CD14-positive monocyte (primary cell): ENCODE results near the gene CDYL2. TPM values are rescaled to one million over a fixed set of nuclear protein-coding genes. Genes with fewer than 3 reads are reported as not detected.
"Not testable (repeated sequence)": the region's sequence is repeated elsewhere in the genome, so short reads cannot be mapped to it uniquely, and the experiment has no call there.

Source experiments
- DNase-seq, 3 donors: peaks; one replicate each; pipeline ENCODE4 v3.0.0-alpha.2; 2011 to 2022
- H2AFZ ChIP-seq: 2 replicates; pipeline ENCODE4 v1.6.0; 2012; ENCODE audit warnings: mild to moderate bottlenecking, low read depth, low read length, inconsistent platforms; ENCODE audit not compliant: insufficient read depth, poor library complexity, severe bottlenecking
- H3K27ac ChIP-seq, 2 donors: 1 replicate in 1 of 2; 2 replicates in 1 of 2; pipeline ENCODE4 v1.5.1; 2012 to 2013; ENCODE audit warnings: low read length in 2 of 2, control low read depth in 1 of 2, inconsistent platforms in 1 of 2, low read depth in 1 of 2, mild to moderate bottlenecking in 1 of 2
- H3K27me3 ChIP-seq, 2 donors: one replicate each; pipeline versions ENCODE4 v1.6.0 to v1.6.1; 2011 to 2013; ENCODE audit warnings: low read length in 2 of 2; ENCODE audit not compliant: control insufficient read depth in 2 of 2, insufficient read depth in 2 of 2
- H3K36me3 ChIP-seq, 2 donors: replicated peaks in 1 of 2; 1 replicate in 1 of 2; 2 replicates in 1 of 2; pipeline versions ENCODE4 v1.5.1 to v1.6.1; 2012 to 2013; ENCODE audit warnings: low read length in 2 of 2, control low read depth in 1 of 2, inconsistent platforms in 1 of 2, mild to moderate bottlenecking in 1 of 2; ENCODE audit not compliant: insufficient read depth in 2 of 2, control insufficient read depth in 1 of 2
- H3K4me1 ChIP-seq, 2 donors: 1 replicate in 1 of 2; 2 replicates in 1 of 2; pipeline versions ENCODE4 v1.5.1 to v1.6.1; 2012 to 2013; ENCODE audit warnings: low read length in 2 of 2, control low read depth in 1 of 2, inconsistent platforms in 1 of 2, mild to moderate bottlenecking in 1 of 2, moderate library complexity in 1 of 2; ENCODE audit not compliant: insufficient read depth in 2 of 2, control insufficient read depth in 1 of 2
- H3K4me2 ChIP-seq: replicated peaks from 2 replicates; pipeline ENCODE3; 2012; ENCODE audit warnings: low read length, moderate library complexity, mild to moderate bottlenecking; ENCODE audit not compliant: poor library complexity, severe bottlenecking; ENCODE audit errors: extremely low read depth
- H3K4me3 ChIP-seq, 3 experiments: fragments of 200-600 bp in 1 of 3; sonication (generic) in 1 of 3; replicated peaks in 1 of 3; 1 replicate in 2 of 3; 2 replicates in 1 of 3; pipeline ENCODE4 v1.5.1; 2011 to 2013; ENCODE audit warnings: low read length in 3 of 3, mild to moderate bottlenecking in 3 of 3, control low read depth in 2 of 3, low read depth in 2 of 3, inconsistent platforms in 1 of 3, moderate library complexity in 1 of 3
- H3K79me2 ChIP-seq: 2 replicates; pipeline ENCODE4 v1.6.0; 2012; ENCODE audit warnings: mild to moderate bottlenecking, control low read depth, inconsistent platforms, low read length, moderate library complexity; ENCODE audit not compliant: insufficient read depth
- H3K9ac ChIP-seq: 2 replicates; pipeline ENCODE4 v1.6.0; 2017; ENCODE audit warnings: low read length, mild to moderate bottlenecking; ENCODE audit not compliant: insufficient read depth, poor library complexity, severe bottlenecking
- H3K9me3 ChIP-seq, 2 donors: replicated peaks in 1 of 2; 1 replicate in 1 of 2; 2 replicates in 1 of 2; pipeline versions ENCODE4 v1.5.1 to v1.6.1; 2012 to 2013; ENCODE audit warnings: low read length in 2 of 2, control low read depth in 1 of 2; ENCODE audit not compliant: control insufficient read depth in 1 of 2, insufficient read depth in 1 of 2
- H4K20me1 ChIP-seq: 2 replicates; pipeline ENCODE4 v1.6.0; 2012; ENCODE audit warnings: mild to moderate bottlenecking, low read length, control low read depth, moderate library complexity; ENCODE audit not compliant: insufficient read depth
- H3K27ac Mint-ChIP-seq, 7 donors: one replicate each; pipeline ENCODE4 v1.8.0; 2020; ENCODE audit warnings: mild to moderate bottlenecking in 7 of 7, mixed read lengths in 7 of 7, moderate library complexity in 6 of 7, inconsistent platforms in 2 of 7
- H3K27me3 Mint-ChIP-seq, 3 donors: one replicate each; pipeline ENCODE4 v1.8.0; 2021 to 2022; ENCODE audit warnings: low read depth in 3 of 3, mild to moderate bottlenecking in 3 of 3, mixed read lengths in 3 of 3, moderate library complexity in 3 of 3, inconsistent platforms in 1 of 3
- H3K36me3 Mint-ChIP-seq, 2 donors: one replicate each; pipeline ENCODE4 v1.8.0; 2020; ENCODE audit warnings: mixed read lengths in 2 of 2, inconsistent platforms in 1 of 2, mild to moderate bottlenecking in 1 of 2
- H3K4me1 Mint-ChIP-seq: one replicate; pipeline ENCODE4 v1.8.0; 2020; ENCODE audit warnings: mild to moderate bottlenecking, mixed read lengths
- H3K4me3 Mint-ChIP-seq, 2 donors: one replicate each; pipeline ENCODE4 v1.8.0; 2020; ENCODE audit warnings: mild to moderate bottlenecking in 2 of 2, mixed read lengths in 2 of 2, moderate library complexity in 1 of 2
- H3K9me3 Mint-ChIP-seq, 7 donors: one replicate each; pipeline ENCODE4 v1.8.0; 2020 to 2022; ENCODE audit warnings: mixed read lengths in 7 of 7, mild to moderate bottlenecking in 6 of 7, moderate library complexity in 6 of 7, inconsistent platforms in 2 of 7
- CTCF ChIP-seq: fragments of 200-600 bp; IDR thresholded peaks from one replicate; pipeline ENCODE4 v1.8.0; 2022; ENCODE audit warnings: antibody characterized with exemption, mild to moderate bottlenecking
- WGBS: methylation state at CpG from one replicate; pipeline ENCODE4 v1.1.5; 2013; ENCODE audit warnings: missing lambda C conversion rate; ENCODE audit not compliant: insufficient coverage; 5-methylcytosine and 5-hydroxymethylcytosine counted together
- intact Hi-C, 2 donors: fragments of 100-400 bp; cut with micrococcal nuclease; formaldehyde crosslinking; loops; one replicate each; pipeline versions ENCODE4 v1.15.0 to v1.15.1; 2023
- polyA plus RNA-seq, 3 donors: library from polyadenylated mRNA; depleted of rRNA in 1 of 3; unstranded in 2 of 3; stranded (reverse) in 1 of 3; fragments of 300-500 nt in 2 of 3; fragments of >200 nt in 1 of 3; fragmentation: Illumina TruSeq in 2 of 3; gene quantifications; 1 replicate in 2 of 3; 2 replicates in 1 of 3; pipeline ENCODE4 v1.2.3, GENCODE V29; 2012 to 2021

Gene CDYL2
- polyA plus RNA-seq, 3 donors: 0.42 to 2.6 (median 0.93) TPM

GRCh38 chr16:80733407-80733806 is 71.0 kb downstream of the CDYL2 start:
- DNase-seq: no peak
- no peak overlapping the region for H3K27ac ChIP-seq
- intact Hi-C loops: no loop called here
- WGBS: no CpG with 5 or more reads among the region's 2 CpGs
- no peak overlapping the region for H2AFZ ChIP-seq
- no peaks in the 10 kb centered on the region for H3K36me3 ChIP-seq
- Mint-ChIP-seq H3K9me3 (peaks cover 3 to 21% (median 12%) of the 10 kb centered on the region in 7 donors), H3K27ac (no peak overlapping the region), H3K27me3 (no peaks in the 10 kb centered on the region), H3K4me3 (no peak overlapping the region), H3K36me3 (peaks cover 4 to 6% of the 10 kb centered on the region in 2 donors), H3K4me1 (peaks cover 4% of the 10 kb centered on the region)
- H3K27me3 ChIP-seq: no peaks in the 10 kb centered on the region
- H3K79me2 ChIP-seq: no peaks in the 10 kb centered on the region
- H3K4me2 ChIP-seq: no peak overlapping the region
- H3K4me1 ChIP-seq: no peaks in the 10 kb centered on the region
- no peaks in the 10 kb centered on the region for H4K20me1 ChIP-seq
- no peak overlapping the region for H3K9ac ChIP-seq
- H3K9me3 ChIP-seq: peaks cover 0 to 2% of the 10 kb centered on the region in 2 donors
- no peak overlapping the region for H3K4me3 ChIP-seq
- no peak for TF ChIP-seq CTCF

GRCh38 chr16:80731915-80732314 is 72.5 kb downstream of the CDYL2 start:
- no CpG with 5 or more reads among the region's 2 CpGs for WGBS
- H3K4me3 Mint-ChIP-seq: no peak overlapping the region
- intact Hi-C loops: no loop called here

GRCh38 chr16:80727066-80727763 is 77.2 kb downstream of the CDYL2 start:
- Mint-ChIP-seq H3K36me3 (peaks cover 0 to 11% of the 10 kb centered on the region in 2 donors), H3K9me3 (peaks cover 36 to 64% (median 56%) of the 10 kb centered on the region in 7 donors)
- H3K27ac Mint-ChIP-seq, H3K4me3 Mint-ChIP-seq, DNase-seq, H3K27me3 ChIP-seq, intact Hi-C loops, H2AFZ ChIP-seq, H4K20me1 ChIP-seq, H3K36me3 ChIP-seq, H3K4me1 ChIP-seq, H3K79me2 ChIP-seq, H3K4me3 ChIP-seq, H3K4me2 ChIP-seq, H3K9ac ChIP-seq, H3K27me3 Mint-ChIP-seq, H3K27ac ChIP-seq, H3K4me1 Mint-ChIP-seq: not testable (repeated sequence)
- H3K9me3 ChIP-seq: peaks cover 34 to 38% of the 10 kb centered on the region in 2 donors
- WGBS: 96% methylated on average over 25 of the region's 29 CpGs

More at GRCh38 chr16:80731915-80732314, 72.5 kb downstream of the CDYL2 start:
- H4K20me1 ChIP-seq: no peaks in the 10 kb centered on the region
- no peak overlapping the region for H3K4me2 ChIP-seq
- no peak for TF ChIP-seq CTCF
- H3K9me3 ChIP-seq: peaks cover 0 to 3% of the 10 kb centered on the region in 2 donors
- Mint-ChIP-seq H3K36me3 (peaks cover 3 to 7% of the 10 kb centered on the region in 2 donors), H3K27ac (no peak overlapping the region), H3K27me3 (no peaks in the 10 kb centered on the region), H3K4me1 (peaks cover 4% of the 10 kb centered on the region), H3K9me3 (peaks cover 12 to 30% (median 21%) of the 10 kb centered on the region in 7 donors)
- H3K27ac ChIP-seq: no peak overlapping the region
- H3K4me1 ChIP-seq: no peaks in the 10 kb centered on the region
- no peaks in the 10 kb centered on the region for H3K79me2 ChIP-seq
- DNase-seq: no peak
- no peak overlapping the region for H2AFZ ChIP-seq
- H3K27me3 ChIP-seq: no peaks in the 10 kb centered on the region
- H3K4me3 ChIP-seq: no peak overlapping the region
- no peaks in the 10 kb centered on the region for H3K36me3 ChIP-seq
- H3K9ac ChIP-seq: no peak overlapping the region
